Fibroblast of lung (primary cell): ENCODE data around the gene ZNF501. TPM values are rescaled to one million over a fixed set of nuclear protein-coding genes. Genes with fewer than 3 reads are reported as not detected.

Source experiments
- DNase-seq, 2 donors: peaks; one replicate each; pipeline versions ENCODE4 v3.0.0 to v3.0.0-alpha.2; 2010; ENCODE audit warnings: low read depth in 2 of 2
- H2AFZ ChIP-seq: 2 replicates; pipeline ENCODE4 v1.5.1; 2012; ENCODE audit warnings: low read length, control low read depth, inconsistent platforms
- H3K27ac ChIP-seq: 2 replicates; pipeline ENCODE4 v1.5.1; 2011; ENCODE audit warnings: low read length, control low read depth; ENCODE audit not compliant: insufficient read depth
- H3K27me3 ChIP-seq: 2 replicates; pipeline ENCODE4 v1.5.1; 2011; ENCODE audit warnings: mild to moderate bottlenecking, low read length; ENCODE audit not compliant: control insufficient read depth, insufficient read depth
- H3K36me3 ChIP-seq: 2 replicates; pipeline ENCODE4 v1.5.1; 2011; ENCODE audit warnings: low read length; ENCODE audit not compliant: control insufficient read depth, insufficient read depth
- H3K4me1 ChIP-seq: 2 replicates; pipeline ENCODE4 v1.5.1; 2011; ENCODE audit warnings: low read length; ENCODE audit not compliant: control insufficient read depth, insufficient read depth; ENCODE audit errors: extremely low read depth
- H3K4me2 ChIP-seq: 2 replicates; pipeline ENCODE4 v1.5.1; 2011; ENCODE audit warnings: low read length, control low read depth; ENCODE audit not compliant: insufficient read depth; ENCODE audit errors: extremely low read depth
- H3K4me3 ChIP-seq, 4 experiments: fragments of 200-600 bp in 1 of 4; sonication (generic) in 1 of 4; replicated peaks in 1 of 4; 2 replicates each; pipeline ENCODE4 v1.5.1; 2011 to 2016; ENCODE audit warnings: low read length in 4 of 4, low read depth in 3 of 4, mild to moderate bottlenecking in 3 of 4, control low read depth in 2 of 4, inconsistent platforms in 1 of 4, mixed read lengths in 1 of 4; ENCODE audit not compliant: insufficient read depth in 1 of 4; ENCODE audit errors: control extremely low read depth in 1 of 4
- H3K79me2 ChIP-seq: 2 replicates; pipeline ENCODE4 v1.5.1; 2012; ENCODE audit warnings: mild to moderate bottlenecking, low read length, inconsistent platforms; ENCODE audit not compliant: control insufficient read depth, insufficient read depth
- H3K9ac ChIP-seq: 2 replicates; pipeline ENCODE4 v1.5.1; 2011; ENCODE audit warnings: mild to moderate bottlenecking, low read length, control low read depth; ENCODE audit not compliant: insufficient read depth
- H3K9me3 ChIP-seq: 2 replicates; pipeline ENCODE4 v1.5.1; 2012; ENCODE audit warnings: low read depth, low read length; ENCODE audit not compliant: control insufficient read depth, insufficient read depth
- H4K20me1 ChIP-seq: 2 replicates; pipeline ENCODE4 v1.5.1; 2011; ENCODE audit warnings: low read length; ENCODE audit not compliant: control insufficient read depth, insufficient read depth; ENCODE audit errors: extremely low read depth
- EZH2 ChIP-seq: IDR thresholded peaks from 2 replicates; pipeline ENCODE4 v1.5.1; 2012; ENCODE audit warnings: low read length, control low read depth, mild to moderate bottlenecking; ENCODE audit errors: missing control alignments
- polyA plus RNA-seq, 2 donors: library from polyadenylated mRNA; depleted of rRNA in 1 of 2; stranded (reverse) in 1 of 2; unstranded in 1 of 2; fragments of >200 nt; gene quantifications; 2 replicates each; pipeline ENCODE4 v1.2.1, GENCODE V29; 2011 to 2012; ENCODE audit warnings: missing spikeins in 1 of 2
- total RNA-seq: library from RNA; depleted of rRNA; stranded (reverse); fragments of >200 nt; gene quantifications from 2 replicates; pipeline ENCODE4 v1.2.1, GENCODE V29; 2014
- TF ChIP-seq, protein P1 (sequence below), 2 donors: IDR thresholded peaks in 1 of 2; conservative IDR thresholded peaks in 1 of 2; 1 replicate in 1 of 2; 2 replicates in 1 of 2; pipeline ENCODE4 v1.5.1; 2011 to 2012; ENCODE audit warnings: low read length in 2 of 2, control low read depth in 1 of 2, inconsistent platforms in 1 of 2, low read depth in 1 of 2, mild to moderate bottlenecking in 1 of 2

ZNF501 gene
- total and polyA plus RNA-seq, 2 donors (not counting 1 experiment from before 2014, with no cell fraction given), result 3.7 to 16.0 TPM

DNA sequence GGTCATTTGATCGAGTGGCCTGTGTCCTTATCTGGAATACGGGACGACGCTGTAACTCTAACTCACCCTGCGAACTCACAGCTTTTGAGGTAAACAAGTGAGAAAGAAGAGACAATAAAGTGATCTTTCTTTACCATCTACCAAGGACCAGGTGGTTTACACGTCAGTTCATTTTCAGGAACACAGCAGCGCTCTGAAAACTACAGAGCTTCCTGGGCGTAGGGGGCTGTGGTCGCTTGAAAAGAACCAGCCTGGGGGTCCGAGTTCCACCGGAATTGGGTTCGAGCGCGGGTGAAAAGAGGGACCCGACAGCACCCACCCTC, 31.6 kb downstream of the ZNF501 start:
- Histone ChIP-seq H2AFZ (peak overlapping the region; percentile 28), H3K4me2 (peak overlapping the region; percentile 86), H3K27ac (peak overlapping the region; percentile 87), H3K4me3 (peak overlapping the region; percentile 71 to 96 (median 86)), H3K27me3 (no peaks in the 10 kb centered on the region), H3K9ac (peak overlapping the region; percentile 35), H3K4me1 (peaks cover 5% of the 10 kb centered on the region), H3K36me3 (no peaks in the 10 kb centered on the region), H3K79me2 (peaks cover 37% of the 10 kb centered on the region), H3K9me3 (no peaks in the 10 kb centered on the region), H4K20me1 (no peaks in the 10 kb centered on the region)
- DNase-seq, result peak in 1 of 2 donors; percentile 2
- TF ChIP-seq, protein P1, sequence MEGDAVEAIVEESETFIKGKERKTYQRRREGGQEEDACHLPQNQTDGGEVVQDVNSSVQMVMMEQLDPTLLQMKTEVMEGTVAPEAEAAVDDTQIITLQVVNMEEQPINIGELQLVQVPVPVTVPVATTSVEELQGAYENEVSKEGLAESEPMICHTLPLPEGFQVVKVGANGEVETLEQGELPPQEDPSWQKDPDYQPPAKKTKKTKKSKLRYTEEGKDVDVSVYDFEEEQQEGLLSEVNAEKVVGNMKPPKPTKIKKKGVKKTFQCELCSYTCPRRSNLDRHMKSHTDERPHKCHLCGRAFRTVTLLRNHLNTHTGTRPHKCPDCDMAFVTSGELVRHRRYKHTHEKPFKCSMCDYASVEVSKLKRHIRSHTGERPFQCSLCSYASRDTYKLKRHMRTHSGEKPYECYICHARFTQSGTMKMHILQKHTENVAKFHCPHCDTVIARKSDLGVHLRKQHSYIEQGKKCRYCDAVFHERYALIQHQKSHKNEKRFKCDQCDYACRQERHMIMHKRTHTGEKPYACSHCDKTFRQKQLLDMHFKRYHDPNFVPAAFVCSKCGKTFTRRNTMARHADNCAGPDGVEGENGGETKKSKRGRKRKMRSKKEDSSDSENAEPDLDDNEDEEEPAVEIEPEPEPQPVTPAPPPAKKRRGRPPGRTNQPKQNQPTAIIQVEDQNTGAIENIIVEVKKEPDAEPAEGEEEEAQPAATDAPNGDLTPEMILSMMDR (conservative IDR thresholded peaks at IDR 0.05 in 1 of 2, IDR thresholded peaks at IDR 0.05 in 1 of 2; ENCODE audit: low read depth in 1 of 2, low read length in 2 of 2), result no peak
- no peak for TF ChIP-seq EZH2

DNA sequence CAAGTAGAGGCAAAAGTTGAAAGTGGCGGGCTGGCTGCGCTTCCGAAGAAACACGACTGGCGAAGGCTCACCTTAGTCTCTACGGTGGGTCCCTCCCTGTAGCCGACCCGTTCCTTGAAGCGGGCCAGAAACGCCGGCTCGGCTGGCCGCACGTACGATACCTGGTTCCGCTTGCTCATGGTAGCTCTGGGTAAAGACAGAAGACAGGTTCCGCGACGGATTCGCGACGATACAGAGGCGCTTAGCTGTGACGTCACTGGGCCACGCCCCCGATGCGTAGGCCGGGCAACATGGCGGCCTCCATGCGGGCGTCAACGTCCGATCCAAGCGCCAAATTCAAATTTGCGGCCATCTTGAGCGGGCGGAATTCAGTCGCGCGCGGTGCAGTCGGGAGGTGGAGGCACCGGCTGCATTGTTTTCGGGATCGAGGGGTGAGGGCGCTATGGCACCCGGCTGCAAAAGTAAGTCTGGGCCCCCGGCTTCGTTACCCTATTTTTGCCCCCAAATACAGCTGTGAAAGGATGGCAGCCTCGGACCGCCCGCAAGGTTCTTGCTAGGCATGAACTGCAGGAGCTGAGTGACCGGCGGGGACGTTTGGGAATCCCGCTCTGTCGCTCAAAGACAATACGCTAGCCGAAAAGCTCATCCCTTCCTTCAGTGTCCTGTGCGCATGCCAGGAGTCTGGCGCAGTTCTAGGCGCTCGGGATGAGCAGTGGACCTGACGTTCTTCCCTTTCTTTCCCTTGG, 32.2 kb downstream of the ZNF501 start, which contains the start of the genes KIAA1143 and KIF15:
KIAA1143 (minus strand) TSS at position 196 of the 746 bp plus-strand sequence; CDS start at position 179, 17 bp downstream.
KIF15 (plus strand) TSS at position 371 of the 746 bp plus-strand sequence; CDS start at position 443, 72 bp downstream.
- H2AFZ ChIP-seq, result peak within 1 kb of the TSS; percentile 96
- H3K4me1 ChIP-seq, result peaks cover 5% of the 10 kb centered on the region
- peak within 1 kb of the TSS; percentile 41 for H3K9ac ChIP-seq
- peak within 1 kb of the TSS; percentile 87 for H3K27ac ChIP-seq
- peak within 1 kb of the TSS; percentile 71 to 96 (median 86) for H3K4me3 ChIP-seq
- peak within 1 kb of the TSS; percentile 90 for H3K4me2 ChIP-seq
- DNase-seq, result peak; percentile 91 to 95
- H3K79me2 ChIP-seq, result peaks cover 42% of the 10 kb centered on the region
- no peaks in the 10 kb centered on the region for H3K36me3 ChIP-seq
- no peaks in the 10 kb centered on the region for H3K27me3 ChIP-seq
- H3K9me3 ChIP-seq, result no peaks in the 10 kb centered on the region
- no peak for TF ChIP-seq EZH2
- TF ChIP-seq, protein P1 (conservative IDR thresholded peaks at IDR 0.05 in 1 of 2, IDR thresholded peaks at IDR 0.05 in 1 of 2; ENCODE audit: low read depth in 1 of 2, low read length in 2 of 2), result no peak
- H4K20me1 ChIP-seq, result no peaks in the 10 kb centered on the region

DNA sequence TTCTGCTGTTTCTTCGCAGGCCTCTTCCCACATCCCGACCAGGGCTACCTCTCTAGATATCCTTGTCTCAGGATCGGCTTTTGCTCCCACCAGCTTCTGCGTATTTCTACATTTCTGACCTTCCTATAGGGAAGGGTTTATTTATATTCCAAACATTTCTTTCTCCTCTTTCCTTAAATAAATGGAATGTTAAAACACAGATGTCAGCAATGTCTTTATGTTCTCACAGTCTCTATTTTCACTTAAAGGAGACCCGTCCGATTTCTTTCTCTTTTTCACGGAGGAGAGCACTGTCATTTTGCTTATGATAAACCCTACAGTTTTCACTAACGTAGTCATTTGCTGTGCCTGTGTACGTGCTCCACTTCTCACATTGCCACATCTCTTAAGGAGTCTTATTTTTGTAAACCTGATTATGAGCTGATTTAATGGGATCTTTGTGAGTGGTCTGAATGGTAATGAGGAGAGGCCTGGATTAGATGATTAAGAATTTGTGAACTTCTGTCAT, 32.8 kb downstream of the ZNF501 start:
- TF ChIP-seq, protein P1 (conservative IDR thresholded peaks at IDR 0.05 in 1 of 2, IDR thresholded peaks at IDR 0.05 in 1 of 2; ENCODE audit: low read depth in 1 of 2, low read length in 2 of 2), result no peak
- no peak for TF ChIP-seq EZH2
- no peaks in the 10 kb centered on the region for H3K36me3 ChIP-seq

More for the DNA sequence above, 32.8 kb downstream of the ZNF501 start:
- no peaks in the 10 kb centered on the region for H3K9me3 ChIP-seq
- DNase-seq, result peak in 1 of 2 donors; percentile 14
- H3K4me2 ChIP-seq, result peak overlapping the region; percentile 90
- H3K27me3 ChIP-seq, result no peaks in the 10 kb centered on the region
- peak overlapping the region; percentile 87 for H3K27ac ChIP-seq
- peak overlapping the region; percentile 96 for H2AFZ ChIP-seq
- no peaks in the 10 kb centered on the region for H4K20me1 ChIP-seq
- peak overlapping the region; percentile 41 for H3K9ac ChIP-seq
- H3K79me2 ChIP-seq, result peaks cover 44% of the 10 kb centered on the region
- H3K4me3 ChIP-seq, result peak overlapping the region; percentile 71 to 96 (median 86)
- H3K4me1 ChIP-seq, result peaks cover 5% of the 10 kb centered on the region
